ENCODE data around the gene METTL24.

DNA sequence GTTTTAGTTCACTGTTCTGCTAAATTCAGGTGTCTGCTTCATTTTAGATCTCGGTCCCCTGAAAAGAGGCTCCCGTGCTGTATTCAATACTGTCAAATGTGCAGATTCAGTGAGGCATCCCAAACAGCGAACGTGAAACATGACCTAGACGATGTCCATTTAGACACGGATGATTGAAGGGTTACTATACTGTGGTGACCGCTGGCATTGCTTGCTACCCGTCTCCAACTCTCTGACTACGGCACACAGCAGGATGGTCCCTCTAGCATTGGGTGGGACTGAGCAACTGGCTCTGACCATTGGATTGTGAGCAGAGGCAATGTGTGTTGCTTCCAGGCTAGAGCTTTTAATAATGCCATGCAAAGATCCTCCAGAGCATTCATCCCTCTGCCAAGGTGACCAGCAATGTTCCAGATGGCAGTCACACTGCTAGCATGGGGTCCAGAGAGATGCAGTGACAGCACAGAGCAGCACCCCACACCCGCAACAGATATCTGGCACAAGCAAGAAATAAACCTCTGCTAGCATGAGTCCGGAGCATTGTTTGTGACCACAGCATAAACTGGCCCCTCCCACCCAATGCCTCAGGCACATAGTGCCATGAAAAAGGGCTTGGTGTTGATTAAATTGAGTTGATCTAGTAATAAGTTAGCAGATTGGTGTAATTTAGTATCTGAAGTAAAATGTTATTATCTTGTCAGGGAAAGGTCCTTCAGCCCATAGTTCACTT lies 9.0 kb downstream of the METTL24 start:
- TF ChIP-seq, protein P1, sequence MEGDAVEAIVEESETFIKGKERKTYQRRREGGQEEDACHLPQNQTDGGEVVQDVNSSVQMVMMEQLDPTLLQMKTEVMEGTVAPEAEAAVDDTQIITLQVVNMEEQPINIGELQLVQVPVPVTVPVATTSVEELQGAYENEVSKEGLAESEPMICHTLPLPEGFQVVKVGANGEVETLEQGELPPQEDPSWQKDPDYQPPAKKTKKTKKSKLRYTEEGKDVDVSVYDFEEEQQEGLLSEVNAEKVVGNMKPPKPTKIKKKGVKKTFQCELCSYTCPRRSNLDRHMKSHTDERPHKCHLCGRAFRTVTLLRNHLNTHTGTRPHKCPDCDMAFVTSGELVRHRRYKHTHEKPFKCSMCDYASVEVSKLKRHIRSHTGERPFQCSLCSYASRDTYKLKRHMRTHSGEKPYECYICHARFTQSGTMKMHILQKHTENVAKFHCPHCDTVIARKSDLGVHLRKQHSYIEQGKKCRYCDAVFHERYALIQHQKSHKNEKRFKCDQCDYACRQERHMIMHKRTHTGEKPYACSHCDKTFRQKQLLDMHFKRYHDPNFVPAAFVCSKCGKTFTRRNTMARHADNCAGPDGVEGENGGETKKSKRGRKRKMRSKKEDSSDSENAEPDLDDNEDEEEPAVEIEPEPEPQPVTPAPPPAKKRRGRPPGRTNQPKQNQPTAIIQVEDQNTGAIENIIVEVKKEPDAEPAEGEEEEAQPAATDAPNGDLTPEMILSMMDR (IDR thresholded peaks at IDR 0.05), result no peak
- TF ChIP-seq POLR2A (IDR thresholded peaks at IDR 0.05), result no peak

All from prostate gland (tissue), 2 donors.